ENCODE results near the gene AFF3. TPM values are rescaled to one million over a fixed set of nuclear protein-coding genes. Genes with fewer than 3 reads are reported as not detected.

AFF3 gene
- total RNA-seq, 4 donors from 2014 or later: 3.1 to 5.0 (median 3.7) TPM

DNA sequence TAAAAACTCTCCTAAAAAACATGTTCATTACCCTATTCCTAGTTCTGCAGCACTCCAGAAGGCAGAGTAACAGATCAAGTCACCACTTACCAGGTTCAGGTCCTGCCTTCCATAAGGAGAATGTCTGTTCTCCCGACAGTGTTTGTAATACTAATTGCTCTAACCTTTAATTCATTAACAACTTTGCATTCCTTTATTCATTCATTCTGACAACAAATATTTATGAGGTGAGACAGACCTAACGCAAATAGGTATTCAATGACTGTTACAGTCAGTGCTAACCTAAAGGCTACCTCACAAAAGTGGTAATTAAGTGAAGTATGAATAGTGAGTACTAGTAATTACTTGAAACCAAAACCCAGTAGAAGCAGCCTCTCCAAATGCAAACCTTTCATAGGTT lies 224.0 kb downstream of the AFF3 start:
- TF ChIP-seq EP300 (IDR thresholded peaks at IDR 0.05): no peak
- TF ChIP-seq, protein P1, sequence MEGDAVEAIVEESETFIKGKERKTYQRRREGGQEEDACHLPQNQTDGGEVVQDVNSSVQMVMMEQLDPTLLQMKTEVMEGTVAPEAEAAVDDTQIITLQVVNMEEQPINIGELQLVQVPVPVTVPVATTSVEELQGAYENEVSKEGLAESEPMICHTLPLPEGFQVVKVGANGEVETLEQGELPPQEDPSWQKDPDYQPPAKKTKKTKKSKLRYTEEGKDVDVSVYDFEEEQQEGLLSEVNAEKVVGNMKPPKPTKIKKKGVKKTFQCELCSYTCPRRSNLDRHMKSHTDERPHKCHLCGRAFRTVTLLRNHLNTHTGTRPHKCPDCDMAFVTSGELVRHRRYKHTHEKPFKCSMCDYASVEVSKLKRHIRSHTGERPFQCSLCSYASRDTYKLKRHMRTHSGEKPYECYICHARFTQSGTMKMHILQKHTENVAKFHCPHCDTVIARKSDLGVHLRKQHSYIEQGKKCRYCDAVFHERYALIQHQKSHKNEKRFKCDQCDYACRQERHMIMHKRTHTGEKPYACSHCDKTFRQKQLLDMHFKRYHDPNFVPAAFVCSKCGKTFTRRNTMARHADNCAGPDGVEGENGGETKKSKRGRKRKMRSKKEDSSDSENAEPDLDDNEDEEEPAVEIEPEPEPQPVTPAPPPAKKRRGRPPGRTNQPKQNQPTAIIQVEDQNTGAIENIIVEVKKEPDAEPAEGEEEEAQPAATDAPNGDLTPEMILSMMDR (IDR thresholded peaks at IDR 0.05): no peak
- TF ChIP-seq POLR2A (IDR thresholded peaks at IDR 0.05): no peak
- TF ChIP-seq POLR2AphosphoS5 (IDR thresholded peaks at IDR 0.05): no peak
- H3K4me1 ChIP-seq: no peaks in the 10 kb centered on the region
- no peak overlapping the region for H3K4me3 ChIP-seq
- no peaks in the 10 kb centered on the region for H3K36me3 ChIP-seq
- no peaks in the 10 kb centered on the region for H3K27me3 ChIP-seq
- H3K9me3 ChIP-seq: no peaks in the 10 kb centered on the region
- no peak overlapping the region for H3K27ac ChIP-seq
- WGBS: 81% methylated on average over 2 of the region's 2 CpGs
- no peak for DNase-seq (ENCODE audit: low spot score in 2 of 2)

DNA sequence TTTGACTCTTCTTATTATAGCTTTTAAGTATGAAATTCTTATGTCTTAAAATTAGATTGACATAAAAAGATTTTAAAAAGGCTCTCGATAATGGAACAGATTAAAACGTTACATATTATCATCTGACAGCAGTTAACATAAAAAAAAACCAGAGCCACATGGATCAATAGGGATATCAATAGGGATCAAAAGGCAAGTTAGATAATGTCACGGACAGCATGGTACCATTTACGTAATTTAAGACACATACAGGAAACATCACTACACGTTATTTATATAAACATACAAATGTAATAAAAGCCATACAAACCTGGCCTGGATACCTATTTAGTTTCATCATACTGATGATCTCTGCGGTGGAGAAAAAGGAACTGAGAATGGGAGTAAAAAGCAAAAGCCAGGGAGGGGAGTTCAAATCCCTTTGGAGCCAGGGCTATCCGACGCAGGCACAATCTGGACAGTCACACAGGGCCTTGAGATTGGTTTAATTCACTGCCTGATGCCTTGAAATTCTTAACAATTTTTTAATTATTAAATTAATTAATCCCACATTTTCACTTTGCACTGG lies 227.2 kb downstream of the AFF3 start:
- no peaks in the 10 kb centered on the region for H3K27me3 ChIP-seq
- H3K36me3 ChIP-seq: no peaks in the 10 kb centered on the region
- H3K4me3 ChIP-seq: no peak overlapping the region
- DNase-seq (ENCODE audit: low spot score in 2 of 2): no peak
- H3K9me3 ChIP-seq: no peaks in the 10 kb centered on the region
- TF ChIP-seq POLR2A (IDR thresholded peaks at IDR 0.05) (no peak), POLR2AphosphoS5 (IDR thresholded peaks at IDR 0.05) (no peak), EP300 (IDR thresholded peaks at IDR 0.05) (no peak)
- TF ChIP-seq, protein P1 (IDR thresholded peaks at IDR 0.05): no peak
- no peaks in the 10 kb centered on the region for H3K4me1 ChIP-seq
- H3K27ac ChIP-seq: no peak overlapping the region
- 88% methylated on average over 8 of the region's 8 CpGs for WGBS

DNA sequence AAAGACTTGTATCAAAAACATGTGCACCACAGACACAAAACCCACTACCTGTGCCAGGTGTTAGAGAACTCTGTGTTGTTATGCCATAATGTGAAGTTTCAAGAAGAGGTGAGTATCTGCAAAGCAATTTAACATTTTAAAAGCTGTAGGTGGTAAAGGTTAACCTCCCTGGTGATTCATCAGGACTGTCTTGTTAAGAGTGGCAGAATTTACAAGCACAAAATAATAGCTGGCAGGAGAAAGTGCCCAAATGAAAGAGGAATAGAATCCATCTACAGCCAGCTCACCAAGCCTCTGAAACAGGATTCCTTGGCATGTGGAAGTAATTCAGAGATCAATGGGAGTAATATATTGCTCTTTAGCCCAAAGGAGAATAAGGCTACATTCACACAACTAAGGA lies 230.7 kb downstream of the AFF3 start:
- TF ChIP-seq POLR2A (IDR thresholded peaks at IDR 0.05) (no peak), POLR2AphosphoS5 (IDR thresholded peaks at IDR 0.05) (no peak)
- TF ChIP-seq, protein P1 (IDR thresholded peaks at IDR 0.05): no peak
- Histone ChIP-seq H3K36me3 (no peaks in the 10 kb centered on the region), H3K9me3 (no peaks in the 10 kb centered on the region), H3K27me3 (no peaks in the 10 kb centered on the region), H3K27ac (no peak overlapping the region), H3K4me1 (no peaks in the 10 kb centered on the region), H3K4me3 (no peak overlapping the region)
- DNase-seq (ENCODE audit: low spot score in 2 of 2): no peak

DNA sequence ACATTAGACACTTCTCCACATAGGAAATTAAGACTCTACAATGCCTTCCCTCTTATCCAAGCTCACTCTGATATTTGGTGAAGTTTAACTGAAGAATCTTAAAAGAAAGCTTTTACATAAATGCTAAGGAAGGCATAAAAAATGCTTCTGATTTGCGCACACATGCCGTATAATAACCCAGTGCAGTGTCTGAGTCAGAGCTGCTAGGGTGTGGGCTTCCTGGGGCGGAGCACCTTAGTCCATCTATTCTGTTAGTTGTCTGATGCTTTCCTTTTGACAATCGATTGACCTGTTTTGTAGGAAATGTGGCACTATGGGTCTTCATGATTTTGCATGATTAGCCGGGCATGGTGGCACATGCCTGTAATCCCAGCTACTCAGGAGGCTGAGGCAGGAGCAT lies 231.5 kb downstream of the AFF3 start:
- Histone ChIP-seq H3K27me3 (no peaks in the 10 kb centered on the region), H3K4me1 (no peaks in the 10 kb centered on the region), H3K4me3 (no peak overlapping the region), H3K36me3 (no peaks in the 10 kb centered on the region), H3K9me3 (no peaks in the 10 kb centered on the region), H3K27ac (no peak overlapping the region)
- DNase-seq (ENCODE audit: low spot score in 2 of 2): no peak
- TF ChIP-seq EP300 (IDR thresholded peaks at IDR 0.05) (no peak), POLR2A (IDR thresholded peaks at IDR 0.05) (no peak), POLR2AphosphoS5 (IDR thresholded peaks at IDR 0.05) (no peak)
- TF ChIP-seq, protein P1 (IDR thresholded peaks at IDR 0.05): no peak
- WGBS: 67% methylated on average over 5 of the region's 5 CpGs

DNA sequence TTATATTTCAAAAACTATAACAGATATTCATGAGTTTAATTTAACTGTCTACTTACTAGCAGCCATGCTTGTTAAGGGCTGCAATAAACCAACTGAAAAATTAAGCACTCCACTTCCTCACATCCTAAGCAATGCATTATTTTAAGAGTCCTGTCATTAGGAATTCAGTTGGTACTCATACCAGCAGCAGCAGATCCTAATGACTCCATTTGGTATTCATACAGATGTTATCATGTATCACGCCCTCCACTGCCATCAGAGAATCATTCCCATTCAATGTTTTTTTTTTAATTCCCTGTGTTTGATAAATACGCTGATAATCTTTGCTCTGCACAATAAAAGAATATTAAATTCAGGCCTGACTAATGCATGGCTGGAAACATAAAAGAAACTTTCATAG lies 236.8 kb downstream of the AFF3 start:
- Histone ChIP-seq H3K27ac (no peak overlapping the region), H3K9me3 (no peaks in the 10 kb centered on the region), H3K4me1 (no peaks in the 10 kb centered on the region), H3K36me3 (no peaks in the 10 kb centered on the region), H3K27me3 (no peaks in the 10 kb centered on the region), H3K4me3 (no peak overlapping the region)
- TF ChIP-seq, protein P1 (IDR thresholded peaks at IDR 0.05): no peak
- no peak for TF ChIP-seq POLR2AphosphoS5 (IDR thresholded peaks at IDR 0.05)
- no peak for TF ChIP-seq EP300 (IDR thresholded peaks at IDR 0.05)
- no peak for TF ChIP-seq POLR2A (IDR thresholded peaks at IDR 0.05)
- no peak for DNase-seq (ENCODE audit: low spot score in 2 of 2)
- WGBS: 69% methylated on average over 2 of the region's 2 CpGs
